Small intestine (tissue), 7 donors: Measurements from ENCODE around the gene SPATA9. TPM values are rescaled to one million over a fixed set of nuclear protein-coding genes. Genes with fewer than 3 reads are reported as not detected.

Experiments
- DNase-seq, 2 donors: peaks; one replicate each; pipeline versions ENCODE4 v3.0.0 to v3.0.0-alpha.2; 2013
- FAIRE-seq: peaks from 2 replicates; lab custom pipeline; 2012; peaks lifted over from hg19 to GRCh38; lab: Jason Lieb, UNC
- H3K27ac ChIP-seq, 3 donors: one replicate each; pipeline ENCODE4 v1.5.1; 2013; ENCODE audit warnings: low read length in 2 of 3, mild to moderate bottlenecking in 2 of 3, control low read depth in 1 of 3, inconsistent platforms in 1 of 3, low read depth in 1 of 3, moderate library complexity in 1 of 3
- H3K27me3 ChIP-seq, 3 donors: one replicate each; pipeline ENCODE4 v1.6.1; 2013; ENCODE audit warnings: low read length in 3 of 3, inconsistent platforms in 1 of 3; ENCODE audit not compliant: control insufficient read depth in 3 of 3, insufficient read depth in 3 of 3
- H3K36me3 ChIP-seq, 3 donors: one replicate each; pipeline ENCODE4 v1.6.1; 2013; ENCODE audit warnings: low read length in 3 of 3, inconsistent platforms in 1 of 3, low read depth in 1 of 3, mild to moderate bottlenecking in 1 of 3, moderate library complexity in 1 of 3; ENCODE audit not compliant: control insufficient read depth in 3 of 3, insufficient read depth in 2 of 3
- H3K4me1 ChIP-seq, 3 donors: one replicate each; pipeline ENCODE4 v1.6.1; 2013; ENCODE audit warnings: low read length in 2 of 3, inconsistent platforms in 1 of 3, low read depth in 1 of 3, mild to moderate bottlenecking in 1 of 3, moderate library complexity in 1 of 3; ENCODE audit not compliant: control insufficient read depth in 3 of 3, insufficient read depth in 2 of 3
- H3K4me3 ChIP-seq, 3 donors: one replicate each; pipeline ENCODE4 v1.5.1; 2013; ENCODE audit warnings: low read length in 3 of 3, control low read depth in 1 of 3, inconsistent platforms in 1 of 3, low read depth in 1 of 3, mild to moderate bottlenecking in 1 of 3, moderate library complexity in 1 of 3
- H3K9me3 ChIP-seq, 2 donors: one replicate each; pipeline ENCODE4 v1.6.1; 2013; ENCODE audit warnings: low read depth in 1 of 2, low read length in 1 of 2; ENCODE audit not compliant: control insufficient read depth in 2 of 2, insufficient read depth in 1 of 2
- WGBS, 3 donors: extraction: QIAGEN DNeasy Blood & Tissue Kit; methylation state at CpG; one replicate each; pipeline ENCODE4 v1.1.7; 2013; 5-methylcytosine and 5-hydroxymethylcytosine counted together
- polyA plus RNA-seq, 4 donors: library from polyadenylated mRNA; stranded (reverse) in 3 of 4; unstranded in 1 of 4; fragments of 200-250 nt in 3 of 4; fragments of 120-200 nt in 1 of 4; gene quantifications; one replicate each; pipeline versions ENCODE4 v1.2.1 to v1.2.3, GENCODE V29; 2013
- donor health status: healthy with polysubstance abuse.
- donor health status: control.
- donor health status: control.
- donor health status: Bipolar disorder and iron deficiency.
- donor health status: healthy.

SPATA9 gene
- polyA plus RNA-seq, 4 donors = 0.24 to 1.0 TPM; not detected in 2

DNA sequence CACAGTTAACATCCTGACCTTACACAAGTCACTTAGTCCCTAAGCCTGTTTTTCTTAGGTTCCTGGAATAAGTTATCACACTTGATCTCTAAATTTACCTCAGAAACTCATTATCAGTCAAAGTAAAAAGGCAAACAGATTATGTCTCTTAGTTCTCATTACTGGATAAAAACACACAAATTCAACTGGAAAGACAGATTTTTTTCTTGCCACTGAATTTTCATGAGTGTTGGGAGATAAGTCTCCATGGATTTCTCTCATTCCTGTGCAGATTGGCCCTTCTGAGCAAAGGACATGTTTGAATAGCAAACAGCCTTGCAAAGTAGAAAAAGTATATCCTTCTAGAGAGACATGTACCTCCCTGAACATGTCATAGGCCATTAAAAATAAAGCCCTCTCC, 10.2 kb downstream of the SPATA9 start:
- H3K4me3 ChIP-seq = no peak overlapping the region
- no peaks in the 10 kb centered on the region for H3K27me3 ChIP-seq
- no peaks in the 10 kb centered on the region for H3K4me1 ChIP-seq
- FAIRE-seq (no peak), DNase-seq (peak in 1 of 2 donors; percentile 9)
- no peaks in the 10 kb centered on the region for H3K36me3 ChIP-seq
- H3K27ac ChIP-seq = no peak overlapping the region
- H3K9me3 ChIP-seq = no peaks in the 10 kb centered on the region

- no peak overlapping the region for H3K4me3 ChIP-seq
- no peak for FAIRE-seq
- H3K9me3 ChIP-seq = no peaks in the 10 kb centered on the region
- H3K27me3 ChIP-seq = no peaks in the 10 kb centered on the region
- H3K27ac ChIP-seq = no peak overlapping the region
- DNase-seq = no peak
- H3K36me3 ChIP-seq = no peaks in the 10 kb centered on the region
- 76 to 82% (median 79%) methylated on average over 1 of the region's 1 CpG for WGBS, 3 donors
- H3K4me1 ChIP-seq = no peaks in the 10 kb centered on the region
Measured at GRCh38 chr5:95671826-95672225, 11.0 kb downstream of the SPATA9 start.

- Histone ChIP-seq H3K27ac (no peak overlapping the region), H3K27me3 (no peaks in the 10 kb centered on the region), H3K4me1 (no peaks in the 10 kb centered on the region), H3K4me3 (no peak overlapping the region), H3K36me3 (no peaks in the 10 kb centered on the region), H3K9me3 (no peaks in the 10 kb centered on the region)
- WGBS, 3 donors = 89 to 92% (median 89%) methylated on average over 3 of the region's 3 CpGs
- no peak for FAIRE-seq
- DNase-seq = no peak
Measured at GRCh38 chr5:95670568-95670967, 12.2 kb downstream of the SPATA9 start.

DNA sequence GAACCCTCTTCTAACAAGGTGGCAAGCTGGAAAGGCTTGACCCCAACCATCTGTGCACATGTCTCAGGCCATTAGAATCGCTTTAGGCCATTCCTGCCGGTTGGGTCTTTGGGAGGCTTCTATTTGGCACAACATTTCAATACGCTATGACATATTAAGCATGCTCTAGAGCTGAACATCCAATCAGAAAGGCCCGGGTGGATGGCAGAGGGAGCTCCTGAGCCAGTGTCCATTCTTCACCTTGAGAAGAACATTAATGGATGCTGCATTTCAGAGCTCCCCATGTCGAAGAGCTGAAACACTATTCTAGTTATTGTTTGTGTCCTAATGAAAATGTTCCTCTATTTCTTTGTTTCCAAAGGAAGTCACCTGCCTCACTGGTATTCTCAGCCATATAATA, 12.8 kb downstream of the SPATA9 start:
- H3K27ac ChIP-seq = peak overlapping the region in 1 of 3 donors; percentile 2
- FAIRE-seq (no peak), DNase-seq (no peak)
- no peaks in the 10 kb centered on the region for H3K27me3 ChIP-seq
- WGBS, 3 donors = 85 to 94% (median 92%) methylated on average over 5 of the region's 5 CpGs
- no peaks in the 10 kb centered on the region for H3K4me1 ChIP-seq
- H3K36me3 ChIP-seq = no peaks in the 10 kb centered on the region
- H3K9me3 ChIP-seq = no peaks in the 10 kb centered on the region
- H3K4me3 ChIP-seq = no peak overlapping the region

GRCh38 chr5:95669540-95669939, 13.3 kb downstream of the SPATA9 start:
- no peaks in the 10 kb centered on the region for H3K36me3 ChIP-seq
- H3K27ac ChIP-seq = peak overlapping the region in 1 of 3 donors; percentile 26
- H3K27me3 ChIP-seq = no peaks in the 10 kb centered on the region
- peaks cover 0 to under 1% (median 0%) of the 10 kb centered on the region in 3 donors for H3K4me1 ChIP-seq
- DNase-seq (peak in 1 of 2 donors; percentile 31), FAIRE-seq (no peak)
- no peaks in the 10 kb centered on the region for H3K9me3 ChIP-seq
- WGBS, 3 donors = 63 to 93% (median 92%) methylated on average over 4 of the region's 4 CpGs
- no peak overlapping the region for H3K4me3 ChIP-seq

DNA sequence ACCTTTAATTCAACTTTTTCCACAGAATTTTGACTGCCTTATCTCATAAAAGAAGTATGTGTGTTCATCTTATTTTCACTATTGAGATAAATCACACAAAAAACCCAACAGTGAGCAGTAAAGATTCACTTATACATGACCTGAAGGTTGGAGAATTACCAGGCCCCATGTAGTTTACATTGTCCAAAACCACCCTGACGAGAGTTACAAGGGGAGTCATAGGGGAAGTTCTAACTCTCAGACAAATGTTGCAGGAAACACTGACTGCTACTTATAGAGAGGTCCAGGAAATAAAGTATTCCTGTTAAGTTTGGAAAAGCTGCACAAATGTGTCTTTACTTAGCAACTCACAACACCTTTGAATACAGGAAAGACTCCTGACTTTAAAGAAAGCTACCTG, 14.1 kb downstream of the SPATA9 start:
- Histone ChIP-seq H3K27me3 (no peaks in the 10 kb centered on the region), H3K9me3 (no peaks in the 10 kb centered on the region), H3K4me1 (peaks cover 0 to 4% (median 0%) of the 10 kb centered on the region in 3 donors), H3K4me3 (no peak overlapping the region), H3K36me3 (no peaks in the 10 kb centered on the region), H3K27ac (no peak overlapping the region)
- 67 to 84% (median 79%) methylated on average over 1 of the region's 1 CpG for WGBS, 3 donors
- FAIRE-seq = no peak
- no peak for DNase-seq

DNA sequence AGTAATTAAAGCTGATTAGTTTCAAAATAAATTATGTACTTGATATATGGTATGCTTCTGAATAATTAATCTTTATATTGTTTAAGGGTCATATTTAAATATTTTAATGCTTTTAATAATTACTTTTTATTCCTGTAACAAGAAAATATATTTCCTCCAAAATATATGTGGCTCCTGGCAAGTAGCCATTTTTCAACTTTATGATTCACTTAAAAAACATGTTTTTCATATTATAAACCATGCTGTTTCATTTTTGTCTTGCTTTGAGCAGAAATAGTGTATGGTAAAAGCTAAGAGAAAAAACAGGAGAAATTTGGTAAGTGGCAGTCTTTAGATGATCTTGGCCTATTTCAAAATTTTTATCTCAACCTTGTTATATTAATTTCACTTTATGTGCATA, 14.6 kb downstream of the SPATA9 start:
- Histone ChIP-seq H3K27me3 (no peaks in the 10 kb centered on the region), H3K4me1 (peaks cover 0 to 4% (median 0%) of the 10 kb centered on the region in 3 donors), H3K4me3 (no peak overlapping the region), H3K36me3 (no peaks in the 10 kb centered on the region), H3K27ac (no peak overlapping the region), H3K9me3 (no peaks in the 10 kb centered on the region)
- DNase-seq (no peak), FAIRE-seq (no peak)

GRCh38 chr5:95667678-95668077, 15.1 kb downstream of the SPATA9 start:
- DNase-seq = no peak
- H3K27me3 ChIP-seq = no peaks in the 10 kb centered on the region
- peaks cover 0 to 4% (median 0%) of the 10 kb centered on the region in 3 donors for H3K4me1 ChIP-seq
- no peak overlapping the region for H3K4me3 ChIP-seq
- H3K27ac ChIP-seq = no peak overlapping the region
- H3K36me3 ChIP-seq = no peaks in the 10 kb centered on the region
- FAIRE-seq = no peak
- H3K9me3 ChIP-seq = no peaks in the 10 kb centered on the region

DNA sequence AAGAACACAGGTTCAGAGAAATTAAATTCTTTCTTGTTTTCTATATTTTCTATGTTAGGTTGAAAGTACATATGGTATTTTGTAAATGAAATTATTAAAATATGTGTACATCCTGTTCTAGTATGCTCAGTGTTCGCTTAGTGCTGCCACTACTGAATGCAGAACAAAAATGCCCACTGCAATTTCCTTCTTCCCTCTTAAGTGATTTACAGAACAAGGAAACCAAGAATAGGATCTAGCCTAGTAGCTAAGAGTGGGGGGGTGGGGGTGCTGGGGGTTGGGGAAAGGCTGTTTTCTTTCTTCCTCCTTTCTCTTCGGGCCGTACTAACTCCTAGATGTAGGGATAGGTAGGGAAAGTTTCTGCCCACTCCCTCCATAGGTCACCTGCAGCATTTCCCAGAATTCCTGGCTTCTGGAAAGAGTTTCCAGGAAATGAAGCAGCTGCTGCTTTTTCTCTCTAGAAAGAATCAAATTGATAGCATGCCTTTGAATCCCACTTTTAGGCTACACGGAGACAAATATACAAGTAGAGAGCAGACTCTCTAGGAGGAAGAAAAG, 15.7 kb downstream of the SPATA9 start:
- FAIRE-seq = no peak
- H3K27me3 ChIP-seq = no peaks in the 10 kb centered on the region
- H3K36me3 ChIP-seq = no peaks in the 10 kb centered on the region
- WGBS, 3 donors = 63 to 88% (median 84%) methylated on average over 4 of the region's 4 CpGs
- H3K4me1 ChIP-seq = peaks cover 0 to 4% (median 0%) of the 10 kb centered on the region in 3 donors
- H3K27ac ChIP-seq = no peak overlapping the region
- H3K4me3 ChIP-seq = no peak overlapping the region
- H3K9me3 ChIP-seq = no peaks in the 10 kb centered on the region
- DNase-seq = no peak
